Right lobe of liver (tissue), 4 donors: ENCODE measurements around the gene OAS2.

Source experiments
- CTCF ChIP-seq, 4 donors: fragments of 200-600 bp in 3 of 4; fragments of 450-650 bp in 1 of 4; IDR thresholded peaks; one replicate each; pipeline versions ENCODE4 v1.5.1 to v1.8.0; 2016 to 2022; ENCODE audit warnings: antibody characterized with exemption in 4 of 4, mild to moderate bottlenecking in 2 of 4
- POLR2A ChIP-seq: fragments of 450-650 bp; IDR thresholded peaks from one replicate; pipeline ENCODE4 v1.6.1; 2017; ENCODE audit warnings: antibody characterized with exemption, mild to moderate bottlenecking
- donor health status: DM: no; HTN: no; CAD: no.
- donor health status: DM: no; HTN: no; CAD: no.
- donor health status: DM: no; HTN: yes; CAD: no.

GRCh38 chr12:112961074-112961473 is 17.2 kb upstream of the OAS2 start:
- TF ChIP-seq CTCF (IDR thresholded peaks at IDR 0.05) = no peak
- TF ChIP-seq POLR2A = no peak
